Measurements from ENCODE around the gene OR6C68. TPM values are rescaled to one million over a fixed set of nuclear protein-coding genes. Genes with fewer than 3 reads are reported as not detected.

OR6C68 gene
- total RNA-seq, 1 donor, result not detected

DNA sequence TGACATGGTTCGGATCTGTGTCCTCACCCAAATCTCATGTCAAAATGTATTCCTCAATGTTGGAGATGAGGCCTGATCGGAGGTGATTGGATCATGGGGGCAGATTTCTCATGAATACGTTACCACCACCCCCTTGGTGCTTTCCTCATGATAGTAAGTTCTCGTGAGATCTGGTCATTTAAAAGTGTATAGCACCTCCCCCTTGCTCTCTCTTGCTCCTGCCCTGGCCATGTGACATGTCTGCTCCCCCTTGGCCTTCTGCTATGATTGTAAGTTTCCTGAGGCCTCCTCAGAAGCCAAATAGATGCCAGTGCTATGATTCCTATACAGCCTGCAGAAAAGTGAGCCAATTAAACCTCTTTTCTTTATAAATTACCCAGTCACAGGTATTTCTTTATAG is 7.1 kb downstream of the OR6C68 start:
- H3K36me3 ChIP-seq (ENCODE audit: insufficient read depth, low read length), result no peaks in the 10 kb centered on the region
- no peak for DNase-seq (ENCODE audit: insufficient read length, low spot score, missing footprints)
- no peak overlapping the region for H3K4me3 ChIP-seq (ENCODE audit: insufficient read depth, low read length)
- H2AFZ ChIP-seq (ENCODE audit: low read length), result no peak overlapping the region
- no peak overlapping the region for H3K27ac ChIP-seq (ENCODE audit: low read depth, low read length)
- no peak overlapping the region for H3K4me2 ChIP-seq (ENCODE audit: insufficient read depth, low read length)
- no peaks in the 10 kb centered on the region for H3K9me3 ChIP-seq (ENCODE audit: low read depth, low read length)
- no peaks in the 10 kb centered on the region for H4K20me1 ChIP-seq (ENCODE audit: insufficient read depth, low read length)
- H3K27me3 ChIP-seq (ENCODE audit: insufficient read depth, low read length), result no peaks in the 10 kb centered on the region
- TF ChIP-seq, protein P1, sequence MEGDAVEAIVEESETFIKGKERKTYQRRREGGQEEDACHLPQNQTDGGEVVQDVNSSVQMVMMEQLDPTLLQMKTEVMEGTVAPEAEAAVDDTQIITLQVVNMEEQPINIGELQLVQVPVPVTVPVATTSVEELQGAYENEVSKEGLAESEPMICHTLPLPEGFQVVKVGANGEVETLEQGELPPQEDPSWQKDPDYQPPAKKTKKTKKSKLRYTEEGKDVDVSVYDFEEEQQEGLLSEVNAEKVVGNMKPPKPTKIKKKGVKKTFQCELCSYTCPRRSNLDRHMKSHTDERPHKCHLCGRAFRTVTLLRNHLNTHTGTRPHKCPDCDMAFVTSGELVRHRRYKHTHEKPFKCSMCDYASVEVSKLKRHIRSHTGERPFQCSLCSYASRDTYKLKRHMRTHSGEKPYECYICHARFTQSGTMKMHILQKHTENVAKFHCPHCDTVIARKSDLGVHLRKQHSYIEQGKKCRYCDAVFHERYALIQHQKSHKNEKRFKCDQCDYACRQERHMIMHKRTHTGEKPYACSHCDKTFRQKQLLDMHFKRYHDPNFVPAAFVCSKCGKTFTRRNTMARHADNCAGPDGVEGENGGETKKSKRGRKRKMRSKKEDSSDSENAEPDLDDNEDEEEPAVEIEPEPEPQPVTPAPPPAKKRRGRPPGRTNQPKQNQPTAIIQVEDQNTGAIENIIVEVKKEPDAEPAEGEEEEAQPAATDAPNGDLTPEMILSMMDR (IDR thresholded peaks at IDR 0.05; ENCODE audit: extremely low read depth, low read depth, low read length), result no peak
- no peaks in the 10 kb centered on the region for H3K4me1 ChIP-seq (ENCODE audit: insufficient read depth, low read length)
- no peaks in the 10 kb centered on the region for H3K79me2 ChIP-seq (ENCODE audit: insufficient read depth, low read length)

GRCh38 chr12:55499810-55500252 is 7.7 kb downstream of the OR6C68 start:
- no peak overlapping the region for H2AFZ ChIP-seq (ENCODE audit: low read length)
- no peaks in the 10 kb centered on the region for H4K20me1 ChIP-seq (ENCODE audit: insufficient read depth, low read length)
- H3K27me3 ChIP-seq (ENCODE audit: insufficient read depth, low read length), result no peaks in the 10 kb centered on the region
- TF ChIP-seq, protein P1 (IDR thresholded peaks at IDR 0.05; ENCODE audit: extremely low read depth, low read depth, low read length), result no peak
- H3K4me2 ChIP-seq (ENCODE audit: insufficient read depth, low read length), result no peak overlapping the region
- no peak overlapping the region for H3K27ac ChIP-seq (ENCODE audit: low read depth, low read length)
- no peak for DNase-seq (ENCODE audit: insufficient read length, low spot score, missing footprints)
- no peak overlapping the region for H3K4me3 ChIP-seq (ENCODE audit: insufficient read depth, low read length)
- no peaks in the 10 kb centered on the region for H3K9me3 ChIP-seq (ENCODE audit: low read depth, low read length)
- no peaks in the 10 kb centered on the region for H3K4me1 ChIP-seq (ENCODE audit: insufficient read depth, low read length)
- no peaks in the 10 kb centered on the region for H3K79me2 ChIP-seq (ENCODE audit: insufficient read depth, low read length)
- H3K36me3 ChIP-seq (ENCODE audit: insufficient read depth, low read length), result no peaks in the 10 kb centered on the region

- no peaks in the 10 kb centered on the region for H3K9me3 ChIP-seq (ENCODE audit: low read depth, low read length)
Measured at GRCh38 chr12:55501601-55502000, 9.4 kb downstream of the OR6C68 start.

GRCh38 chr12:55515696-55516095 is 23.5 kb downstream of the OR6C68 start:
- Histone ChIP-seq H3K9me3 (ENCODE audit: low read depth, low read length) (no peaks in the 10 kb centered on the region), H3K4me3 (ENCODE audit: insufficient read depth, low read length) (no peak overlapping the region), H4K20me1 (ENCODE audit: insufficient read depth, low read length) (no peaks in the 10 kb centered on the region), H3K4me1 (ENCODE audit: insufficient read depth, low read length) (no peaks in the 10 kb centered on the region), H3K79me2 (ENCODE audit: insufficient read depth, low read length) (no peaks in the 10 kb centered on the region), H3K4me2 (ENCODE audit: insufficient read depth, low read length) (no peak overlapping the region), H2AFZ (ENCODE audit: low read length) (no peak overlapping the region), H3K27me3 (ENCODE audit: insufficient read depth, low read length) (no peaks in the 10 kb centered on the region), H3K27ac (ENCODE audit: low read depth, low read length) (no peak overlapping the region), H3K36me3 (ENCODE audit: insufficient read depth, low read length) (no peaks in the 10 kb centered on the region)
- peak; percentile 27 for DNase-seq (ENCODE audit: insufficient read length, low spot score, missing footprints)
- TF ChIP-seq, protein P1 (IDR thresholded peaks at IDR 0.05; ENCODE audit: extremely low read depth, low read depth, low read length), result no peak

More at GRCh38 chr12:55501601-55502000, 9.4 kb downstream of the OR6C68 start:
- no peaks in the 10 kb centered on the region for H3K27me3 ChIP-seq (ENCODE audit: insufficient read depth, low read length)
- H3K27ac ChIP-seq (ENCODE audit: low read depth, low read length), result no peak overlapping the region
- no peak overlapping the region for H3K4me2 ChIP-seq (ENCODE audit: insufficient read depth, low read length)
- H3K79me2 ChIP-seq (ENCODE audit: insufficient read depth, low read length), result no peaks in the 10 kb centered on the region
- H3K4me1 ChIP-seq (ENCODE audit: insufficient read depth, low read length), result no peaks in the 10 kb centered on the region
- TF ChIP-seq, protein P1 (IDR thresholded peaks at IDR 0.05; ENCODE audit: extremely low read depth, low read depth, low read length), result no peak
- no peak overlapping the region for H2AFZ ChIP-seq (ENCODE audit: low read length)
- H3K4me3 ChIP-seq (ENCODE audit: insufficient read depth, low read length), result no peak overlapping the region
- H3K36me3 ChIP-seq (ENCODE audit: insufficient read depth, low read length), result no peaks in the 10 kb centered on the region
- no peak for DNase-seq (ENCODE audit: insufficient read length, low spot score, missing footprints)
- H4K20me1 ChIP-seq (ENCODE audit: insufficient read depth, low read length), result no peaks in the 10 kb centered on the region
